ENCODE data around the gene FUT8.

DNA sequence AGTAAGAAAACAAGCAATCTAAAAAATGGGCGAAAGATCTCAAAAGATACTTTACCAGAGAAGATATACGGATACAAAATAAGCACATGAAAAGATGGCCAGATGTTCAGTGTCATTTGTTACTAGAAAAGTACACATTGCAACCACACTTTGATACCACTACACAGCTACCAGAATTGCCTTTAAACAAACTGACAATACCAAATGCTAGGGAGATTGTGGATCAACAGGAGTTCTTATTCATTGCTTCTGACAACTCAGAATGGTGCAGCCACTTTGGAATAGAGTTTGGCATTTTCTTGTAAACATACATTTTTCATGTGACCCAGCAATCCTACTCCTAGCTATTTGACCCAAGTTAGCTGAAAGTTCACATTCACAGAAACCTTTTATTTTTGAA is 136.3 kb downstream of the FUT8 start:
- TF ChIP-seq EZH2 (IDR thresholded peaks at IDR 0.05; ENCODE audit: borderline replicate concordance) (no peak), CTCF (IDR thresholded peaks at IDR 0.05; ENCODE audit: poor library complexity) (no peak)

Data from hepatocyte (in vitro differentiated cells).